ENCODE data around the gene RPS4Y1. TPM values are rescaled to one million over a fixed set of nuclear protein-coding genes. Genes with fewer than 3 reads are reported as not detected.

Gene RPS4Y1
- total RNA-seq, 1 experiment from 2014 or later, result 0.15 TPM

DNA sequence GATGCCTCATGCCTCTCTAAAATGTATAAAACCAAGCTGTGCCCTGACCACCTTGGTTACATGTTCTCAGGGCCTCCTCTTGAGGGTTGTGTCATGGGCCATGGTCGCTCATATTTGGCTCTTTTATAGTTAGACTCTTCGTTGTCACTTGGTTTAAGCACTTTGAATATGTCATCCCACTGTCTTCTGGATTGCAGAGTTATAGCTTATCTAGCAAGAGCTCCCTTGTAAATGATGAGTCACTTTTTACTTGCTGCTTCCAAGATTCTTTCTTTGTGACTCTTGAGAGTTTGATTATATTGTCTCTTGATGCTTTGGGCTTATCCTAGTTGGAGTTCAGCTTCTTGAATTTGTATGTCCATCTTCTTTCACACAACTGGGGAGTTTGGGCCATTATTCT is 19.1 kb downstream of the RPS4Y1 start:
- in situ Hi-C loops (cut with HindIII; ENCODE audit: low pct_unique_long_range_greater_than_20kb, low sequenced_read_pairs) (no loop called here), intact Hi-C loops (cut with micrococcal nuclease; ENCODE audit: unreplicated experiment) (no loop called here)
- Histone ChIP-seq H3K27ac (ENCODE audit: low read length) (no peak overlapping the region), H3K36me3 (ENCODE audit: control insufficient read depth, insufficient read depth, low read length) (no peaks in the 10 kb centered on the region), H3K4me3 (ENCODE audit: low read depth in 2 of 2, low read length in 2 of 2) (no peak overlapping the region), H3K9me3 (ENCODE audit: control insufficient read depth, insufficient read depth, low read depth, low read length) (no peaks in the 10 kb centered on the region), H3K4me1 (ENCODE audit: control insufficient read depth, insufficient read depth, low read length) (no peaks in the 10 kb centered on the region), H3K27me3 (ENCODE audit: control insufficient read depth, insufficient read depth, low read length) (no peaks in the 10 kb centered on the region)
- TF ChIP-seq POLR2AphosphoS5 (IDR thresholded peaks at IDR 0.05; ENCODE audit: low read depth, low read length) (no peak), SIN3A (IDR thresholded peaks at IDR 0.05; ENCODE audit: borderline replicate concordance, insufficient read depth, low read depth, low read length) (no peak), TCF7L2 (IDR thresholded peaks at IDR 0.05; ENCODE audit: low read depth, low read length) (no peak)
- TF ChIP-seq, protein P1, sequence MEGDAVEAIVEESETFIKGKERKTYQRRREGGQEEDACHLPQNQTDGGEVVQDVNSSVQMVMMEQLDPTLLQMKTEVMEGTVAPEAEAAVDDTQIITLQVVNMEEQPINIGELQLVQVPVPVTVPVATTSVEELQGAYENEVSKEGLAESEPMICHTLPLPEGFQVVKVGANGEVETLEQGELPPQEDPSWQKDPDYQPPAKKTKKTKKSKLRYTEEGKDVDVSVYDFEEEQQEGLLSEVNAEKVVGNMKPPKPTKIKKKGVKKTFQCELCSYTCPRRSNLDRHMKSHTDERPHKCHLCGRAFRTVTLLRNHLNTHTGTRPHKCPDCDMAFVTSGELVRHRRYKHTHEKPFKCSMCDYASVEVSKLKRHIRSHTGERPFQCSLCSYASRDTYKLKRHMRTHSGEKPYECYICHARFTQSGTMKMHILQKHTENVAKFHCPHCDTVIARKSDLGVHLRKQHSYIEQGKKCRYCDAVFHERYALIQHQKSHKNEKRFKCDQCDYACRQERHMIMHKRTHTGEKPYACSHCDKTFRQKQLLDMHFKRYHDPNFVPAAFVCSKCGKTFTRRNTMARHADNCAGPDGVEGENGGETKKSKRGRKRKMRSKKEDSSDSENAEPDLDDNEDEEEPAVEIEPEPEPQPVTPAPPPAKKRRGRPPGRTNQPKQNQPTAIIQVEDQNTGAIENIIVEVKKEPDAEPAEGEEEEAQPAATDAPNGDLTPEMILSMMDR (IDR thresholded peaks at IDR 0.05), result no peak
- TF ChIP-seq, protein P2, sequence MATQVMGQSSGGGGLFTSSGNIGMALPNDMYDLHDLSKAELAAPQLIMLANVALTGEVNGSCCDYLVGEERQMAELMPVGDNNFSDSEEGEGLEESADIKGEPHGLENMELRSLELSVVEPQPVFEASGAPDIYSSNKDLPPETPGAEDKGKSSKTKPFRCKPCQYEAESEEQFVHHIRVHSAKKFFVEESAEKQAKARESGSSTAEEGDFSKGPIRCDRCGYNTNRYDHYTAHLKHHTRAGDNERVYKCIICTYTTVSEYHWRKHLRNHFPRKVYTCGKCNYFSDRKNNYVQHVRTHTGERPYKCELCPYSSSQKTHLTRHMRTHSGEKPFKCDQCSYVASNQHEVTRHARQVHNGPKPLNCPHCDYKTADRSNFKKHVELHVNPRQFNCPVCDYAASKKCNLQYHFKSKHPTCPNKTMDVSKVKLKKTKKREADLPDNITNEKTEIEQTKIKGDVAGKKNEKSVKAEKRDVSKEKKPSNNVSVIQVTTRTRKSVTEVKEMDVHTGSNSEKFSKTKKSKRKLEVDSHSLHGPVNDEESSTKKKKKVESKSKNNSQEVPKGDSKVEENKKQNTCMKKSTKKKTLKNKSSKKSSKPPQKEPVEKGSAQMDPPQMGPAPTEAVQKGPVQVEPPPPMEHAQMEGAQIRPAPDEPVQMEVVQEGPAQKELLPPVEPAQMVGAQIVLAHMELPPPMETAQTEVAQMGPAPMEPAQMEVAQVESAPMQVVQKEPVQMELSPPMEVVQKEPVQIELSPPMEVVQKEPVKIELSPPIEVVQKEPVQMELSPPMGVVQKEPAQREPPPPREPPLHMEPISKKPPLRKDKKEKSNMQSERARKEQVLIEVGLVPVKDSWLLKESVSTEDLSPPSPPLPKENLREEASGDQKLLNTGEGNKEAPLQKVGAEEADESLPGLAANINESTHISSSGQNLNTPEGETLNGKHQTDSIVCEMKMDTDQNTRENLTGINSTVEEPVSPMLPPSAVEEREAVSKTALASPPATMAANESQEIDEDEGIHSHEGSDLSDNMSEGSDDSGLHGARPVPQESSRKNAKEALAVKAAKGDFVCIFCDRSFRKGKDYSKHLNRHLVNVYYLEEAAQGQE (IDR thresholded peaks at IDR 0.05; ENCODE audit: insufficient read depth in 1 of 2, low read depth in 2 of 2, low read length in 1 of 2), result no peak
- no peak for ATAC-seq
- CTCF ChIA-PET, result no interaction called here
- BruUV-seq (replicated peaks), result no TSS peak
- POLR2A ChIA-PET, result no interaction called here
- DNase-seq (ENCODE audit: low read depth, low spot score), result no peak

DNA sequence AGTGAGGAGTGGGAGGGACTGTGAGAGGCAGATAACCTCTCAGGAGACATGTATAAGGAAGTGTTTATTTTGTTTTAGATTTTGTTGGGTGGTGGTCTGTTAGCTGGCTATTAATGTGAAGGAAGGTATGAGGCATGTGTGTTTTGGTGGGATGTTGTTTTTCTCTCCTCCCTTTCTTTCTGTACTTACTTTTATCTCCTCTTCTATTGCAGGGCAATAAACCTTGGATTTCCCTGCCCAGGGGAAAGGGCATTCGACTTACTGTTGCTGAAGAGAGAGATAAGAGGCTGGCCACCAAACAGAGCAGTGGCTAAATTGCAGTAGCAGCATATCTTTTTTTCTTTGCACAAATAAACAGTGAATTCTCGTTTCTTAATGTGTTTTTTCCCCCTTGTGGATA is 25.2 kb downstream of the RPS4Y1 start:
- TF ChIP-seq, protein P1 (IDR thresholded peaks at IDR 0.05), result no peak
- TF ChIP-seq SIN3A (IDR thresholded peaks at IDR 0.05; ENCODE audit: borderline replicate concordance, insufficient read depth, low read depth, low read length) (no peak), POLR2AphosphoS5 (IDR thresholded peaks at IDR 0.05; ENCODE audit: low read depth, low read length) (no peak), TCF7L2 (IDR thresholded peaks at IDR 0.05; ENCODE audit: low read depth, low read length) (no peak)
- TF ChIP-seq, protein P2 (IDR thresholded peaks at IDR 0.05; ENCODE audit: insufficient read depth in 1 of 2, low read depth in 2 of 2, low read length in 1 of 2), result no peak
- intact Hi-C loops (cut with micrococcal nuclease; ENCODE audit: unreplicated experiment) (no loop called here), in situ Hi-C loops (cut with HindIII; ENCODE audit: low pct_unique_long_range_greater_than_20kb, low sequenced_read_pairs) (no loop called here)
- Histone ChIP-seq H3K27me3 (ENCODE audit: control insufficient read depth, insufficient read depth, low read length) (no peaks in the 10 kb centered on the region), H3K9me3 (ENCODE audit: control insufficient read depth, insufficient read depth, low read depth, low read length) (no peaks in the 10 kb centered on the region), H3K36me3 (ENCODE audit: control insufficient read depth, insufficient read depth, low read length) (no peaks in the 10 kb centered on the region), H3K4me1 (ENCODE audit: control insufficient read depth, insufficient read depth, low read length) (no peaks in the 10 kb centered on the region), H3K27ac (ENCODE audit: low read length) (no peak overlapping the region), H3K4me3 (ENCODE audit: low read depth in 2 of 2, low read length in 2 of 2) (no peak overlapping the region)
- BruUV-seq (replicated peaks), result no TSS peak
- ChIA-PET CTCF (no interaction called here), POLR2A (no interaction called here)
- DNase-seq (ENCODE audit: low read depth, low spot score) (no peak), ATAC-seq (no peak)

Measured in Panc1 (cell line).